Measurements from ENCODE around the gene SHMT2.

SHMT2 gene

GRCh38 chr12:57229634-57230380 lies at the start of gene SHMT2:
Gene SHMT2 (plus strand): TSS chr12:57229711. CDS start chr12:57229779, 68 bp downstream.
- Histone ChIP-seq H3K9me3 (ENCODE audit: control insufficient read depth, insufficient read depth, low read length) (no peaks in the 10 kb centered on the region), H3K4me1 (ENCODE audit: control insufficient read depth, insufficient read depth, low read length) (peaks cover 23% of the 10 kb centered on the region), H3K4me3 (ENCODE audit: low read depth, low read length) (peak within 1 kb of the TSS; percentile 76), H3K27ac (ENCODE audit: low read depth, low read length) (peak within 1 kb of the TSS; percentile 95), H3K36me3 (ENCODE audit: control insufficient read depth, insufficient read depth, low read length) (peaks cover 41% of the 10 kb centered on the region), H3K27me3 (ENCODE audit: control insufficient read depth, insufficient read depth, low read length) (peaks cover 52% of the 10 kb centered on the region), H3K9ac (ENCODE audit: low read depth, low read length) (peak within 1 kb of the TSS; percentile 92)

- Histone ChIP-seq H3K36me3 (ENCODE audit: control insufficient read depth, insufficient read depth, low read length) (peaks cover 90% of the 10 kb centered on the region), H3K9me3 (ENCODE audit: control insufficient read depth, insufficient read depth, low read length) (no peaks in the 10 kb centered on the region), H3K4me1 (ENCODE audit: control insufficient read depth, insufficient read depth, low read length) (no peaks in the 10 kb centered on the region), H3K27ac (ENCODE audit: low read depth, low read length) (no peak overlapping the region), H3K9ac (ENCODE audit: low read depth, low read length) (no peak overlapping the region), H3K4me3 (ENCODE audit: low read depth, low read length) (no peak overlapping the region), H3K27me3 (ENCODE audit: control insufficient read depth, insufficient read depth, low read length) (no peaks in the 10 kb centered on the region)
Measured at GRCh38 chr12:57180321-57180989, 49.1 kb upstream of the SHMT2 start.

GRCh38 chr12:57181072-57181471 lies 48.4 kb upstream of the SHMT2 start:
- peaks cover 91% of the 10 kb centered on the region for H3K36me3 ChIP-seq (ENCODE audit: control insufficient read depth, insufficient read depth, low read length)
- H3K27me3 ChIP-seq (ENCODE audit: control insufficient read depth, insufficient read depth, low read length): no peaks in the 10 kb centered on the region
- H3K9me3 ChIP-seq (ENCODE audit: control insufficient read depth, insufficient read depth, low read length): no peaks in the 10 kb centered on the region
- H3K4me3 ChIP-seq (ENCODE audit: low read depth, low read length): no peak overlapping the region
- no peak overlapping the region for H3K27ac ChIP-seq (ENCODE audit: low read depth, low read length)
- H3K9ac ChIP-seq (ENCODE audit: low read depth, low read length): no peak overlapping the region
- no peaks in the 10 kb centered on the region for H3K4me1 ChIP-seq (ENCODE audit: control insufficient read depth, insufficient read depth, low read length)

GRCh38 chr12:57181561-57182155 lies 47.9 kb upstream of the SHMT2 start:
- Histone ChIP-seq H3K27ac (ENCODE audit: low read depth, low read length) (no peak overlapping the region), H3K27me3 (ENCODE audit: control insufficient read depth, insufficient read depth, low read length) (no peaks in the 10 kb centered on the region), H3K36me3 (ENCODE audit: control insufficient read depth, insufficient read depth, low read length) (peaks cover 91% of the 10 kb centered on the region), H3K4me3 (ENCODE audit: low read depth, low read length) (no peak overlapping the region), H3K9me3 (ENCODE audit: control insufficient read depth, insufficient read depth, low read length) (no peaks in the 10 kb centered on the region), H3K4me1 (ENCODE audit: control insufficient read depth, insufficient read depth, low read length) (no peaks in the 10 kb centered on the region), H3K9ac (ENCODE audit: low read depth, low read length) (no peak overlapping the region)

- peaks cover 91% of the 10 kb centered on the region for H3K36me3 ChIP-seq (ENCODE audit: control insufficient read depth, insufficient read depth, low read length)
- no peaks in the 10 kb centered on the region for H3K9me3 ChIP-seq (ENCODE audit: control insufficient read depth, insufficient read depth, low read length)
- no peaks in the 10 kb centered on the region for H3K27me3 ChIP-seq (ENCODE audit: control insufficient read depth, insufficient read depth, low read length)
- H3K4me3 ChIP-seq (ENCODE audit: low read depth, low read length): no peak overlapping the region
- H3K9ac ChIP-seq (ENCODE audit: low read depth, low read length): no peak overlapping the region
- no peak overlapping the region for H3K27ac ChIP-seq (ENCODE audit: low read depth, low read length)
- no peaks in the 10 kb centered on the region for H3K4me1 ChIP-seq (ENCODE audit: control insufficient read depth, insufficient read depth, low read length)
Measured at GRCh38 chr12:57182918-57183575, 46.5 kb upstream of the SHMT2 start.

GRCh38 chr12:57183939-57184725 lies 45.4 kb upstream of the SHMT2 start:
- Histone ChIP-seq H3K27ac (ENCODE audit: low read depth, low read length) (no peak overlapping the region), H3K4me3 (ENCODE audit: low read depth, low read length) (no peak overlapping the region), H3K9ac (ENCODE audit: low read depth, low read length) (no peak overlapping the region), H3K36me3 (ENCODE audit: control insufficient read depth, insufficient read depth, low read length) (peaks cover 91% of the 10 kb centered on the region), H3K27me3 (ENCODE audit: control insufficient read depth, insufficient read depth, low read length) (no peaks in the 10 kb centered on the region), H3K4me1 (ENCODE audit: control insufficient read depth, insufficient read depth, low read length) (no peaks in the 10 kb centered on the region), H3K9me3 (ENCODE audit: control insufficient read depth, insufficient read depth, low read length) (no peaks in the 10 kb centered on the region)

GRCh38 chr12:57185403-57185802 lies 44.1 kb upstream of the SHMT2 start:
- no peaks in the 10 kb centered on the region for H3K4me1 ChIP-seq (ENCODE audit: control insufficient read depth, insufficient read depth, low read length)
- no peaks in the 10 kb centered on the region for H3K27me3 ChIP-seq (ENCODE audit: control insufficient read depth, insufficient read depth, low read length)
- H3K9ac ChIP-seq (ENCODE audit: low read depth, low read length): no peak overlapping the region
- no peaks in the 10 kb centered on the region for H3K9me3 ChIP-seq (ENCODE audit: control insufficient read depth, insufficient read depth, low read length)
- no peak overlapping the region for H3K4me3 ChIP-seq (ENCODE audit: low read depth, low read length)
- peaks cover 91% of the 10 kb centered on the region for H3K36me3 ChIP-seq (ENCODE audit: control insufficient read depth, insufficient read depth, low read length)
- no peak overlapping the region for H3K27ac ChIP-seq (ENCODE audit: low read depth, low read length)

- Histone ChIP-seq H3K9ac (ENCODE audit: low read depth, low read length) (no peak overlapping the region), H3K36me3 (ENCODE audit: control insufficient read depth, insufficient read depth, low read length) (peaks cover 91% of the 10 kb centered on the region), H3K27ac (ENCODE audit: low read depth, low read length) (no peak overlapping the region)
Measured at GRCh38 chr12:57185906-57186508, 43.5 kb upstream of the SHMT2 start.

GRCh38 chr12:57187222-57188089 lies 42.1 kb upstream of the SHMT2 start:
- Histone ChIP-seq H3K27ac (ENCODE audit: low read depth, low read length) (no peak overlapping the region), H3K4me1 (ENCODE audit: control insufficient read depth, insufficient read depth, low read length) (no peaks in the 10 kb centered on the region), H3K27me3 (ENCODE audit: control insufficient read depth, insufficient read depth, low read length) (no peaks in the 10 kb centered on the region), H3K9ac (ENCODE audit: low read depth, low read length) (no peak overlapping the region), H3K9me3 (ENCODE audit: control insufficient read depth, insufficient read depth, low read length) (no peaks in the 10 kb centered on the region), H3K4me3 (ENCODE audit: low read depth, low read length) (no peak overlapping the region), H3K36me3 (ENCODE audit: control insufficient read depth, insufficient read depth, low read length) (peaks cover 94% of the 10 kb centered on the region)

More at GRCh38 chr12:57185906-57186508, 43.5 kb upstream of the SHMT2 start:
- Histone ChIP-seq H3K9me3 (ENCODE audit: control insufficient read depth, insufficient read depth, low read length) (no peaks in the 10 kb centered on the region), H3K4me3 (ENCODE audit: low read depth, low read length) (no peak overlapping the region), H3K27me3 (ENCODE audit: control insufficient read depth, insufficient read depth, low read length) (no peaks in the 10 kb centered on the region), H3K4me1 (ENCODE audit: control insufficient read depth, insufficient read depth, low read length) (no peaks in the 10 kb centered on the region)
